ENCODE data around the gene WWOX.

- TF ChIP-seq POLR2A (IDR thresholded peaks at IDR 0.05) (no peak), EP300 (IDR thresholded peaks at IDR 0.05) (no peak)
- TF ChIP-seq, protein P1, sequence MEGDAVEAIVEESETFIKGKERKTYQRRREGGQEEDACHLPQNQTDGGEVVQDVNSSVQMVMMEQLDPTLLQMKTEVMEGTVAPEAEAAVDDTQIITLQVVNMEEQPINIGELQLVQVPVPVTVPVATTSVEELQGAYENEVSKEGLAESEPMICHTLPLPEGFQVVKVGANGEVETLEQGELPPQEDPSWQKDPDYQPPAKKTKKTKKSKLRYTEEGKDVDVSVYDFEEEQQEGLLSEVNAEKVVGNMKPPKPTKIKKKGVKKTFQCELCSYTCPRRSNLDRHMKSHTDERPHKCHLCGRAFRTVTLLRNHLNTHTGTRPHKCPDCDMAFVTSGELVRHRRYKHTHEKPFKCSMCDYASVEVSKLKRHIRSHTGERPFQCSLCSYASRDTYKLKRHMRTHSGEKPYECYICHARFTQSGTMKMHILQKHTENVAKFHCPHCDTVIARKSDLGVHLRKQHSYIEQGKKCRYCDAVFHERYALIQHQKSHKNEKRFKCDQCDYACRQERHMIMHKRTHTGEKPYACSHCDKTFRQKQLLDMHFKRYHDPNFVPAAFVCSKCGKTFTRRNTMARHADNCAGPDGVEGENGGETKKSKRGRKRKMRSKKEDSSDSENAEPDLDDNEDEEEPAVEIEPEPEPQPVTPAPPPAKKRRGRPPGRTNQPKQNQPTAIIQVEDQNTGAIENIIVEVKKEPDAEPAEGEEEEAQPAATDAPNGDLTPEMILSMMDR (IDR thresholded peaks at IDR 0.05): no peak
Observed at GRCh38 chr16:78638371-78638770, 538.9 kb downstream of the WWOX start.
